NT2/D1 (cell line): ENCODE measurements around the gene SCD5.

Source experiments
- DNase-seq: peaks from one replicate; pipeline ENCODE4 v3.0.0-alpha.2; 2011; ENCODE audit warnings: low read depth, low spot score
- H3K27me3 ChIP-seq: 2 replicates; pipeline ENCODE4 v1.6.0; 2011; ENCODE audit warnings: mild to moderate bottlenecking; ENCODE audit not compliant: insufficient read length, insufficient read depth
- H3K36me3 ChIP-seq: 2 replicates; pipeline ENCODE4 v1.6.1; 2011; ENCODE audit warnings: mild to moderate bottlenecking, low read length, mixed read lengths; ENCODE audit not compliant: insufficient read depth, insufficient read length
- H3K4me1 ChIP-seq: 2 replicates; pipeline ENCODE4 v1.5.1; 2011; ENCODE audit not compliant: insufficient read depth, insufficient read length
- H3K4me3 ChIP-seq: 2 replicates; pipeline ENCODE4 v1.5.1; 2011; ENCODE audit warnings: low read depth; ENCODE audit not compliant: insufficient read length
- H3K9ac ChIP-seq: 2 replicates; pipeline ENCODE4 v1.6.0; 2011; ENCODE audit warnings: low read depth; ENCODE audit not compliant: insufficient read length
- H3K9me3 ChIP-seq: 2 replicates; pipeline ENCODE4 v1.5.1; 2011; ENCODE audit warnings: mild to moderate bottlenecking, low read length; ENCODE audit not compliant: insufficient read depth
- SUZ12 ChIP-seq: IDR thresholded peaks from 2 replicates; pipeline ENCODE4 v1.6.1; 2011; ENCODE audit not compliant: insufficient read length, insufficient read depth; ENCODE audit errors: extremely low read depth
- YY1 ChIP-seq: IDR thresholded peaks from 2 replicates; pipeline ENCODE4 v1.6.1; 2011; ENCODE audit not compliant: insufficient read length, insufficient read depth
- ZNF274 ChIP-seq: IDR thresholded peaks from 2 replicates; pipeline ENCODE4 v1.6.1; 2011; ENCODE audit warnings: mild to moderate bottlenecking, low read depth, low read length

The SCD5 gene

DNA sequence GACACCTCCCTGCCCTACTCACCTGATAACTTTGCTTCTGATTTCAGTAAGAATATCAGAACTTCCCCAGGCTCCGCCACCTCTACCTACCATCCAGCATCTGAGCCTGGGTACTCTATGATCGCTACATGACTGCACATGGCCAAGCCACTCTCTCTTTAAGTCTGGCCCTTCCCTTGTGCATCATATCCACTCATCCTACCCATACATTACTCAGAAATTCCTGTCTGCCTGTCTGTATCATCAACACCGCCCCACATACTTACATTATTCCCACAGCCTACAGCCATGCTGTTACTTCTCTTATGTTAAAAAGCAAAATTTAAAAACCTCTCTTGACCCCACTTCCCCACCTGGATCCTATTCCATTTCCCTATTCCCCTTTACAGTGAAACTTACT is 84.7 kb downstream of the SCD5 start:
- H3K4me1 ChIP-seq = peaks cover 3% of the 10 kb centered on the region
- H3K36me3 ChIP-seq = no peaks in the 10 kb centered on the region
- H3K9ac ChIP-seq = no peak overlapping the region
- TF ChIP-seq ZNF274 = no peak
- TF ChIP-seq SUZ12 = no peak
- no peak for DNase-seq
- H3K9me3 ChIP-seq = no peaks in the 10 kb centered on the region
- no peaks in the 10 kb centered on the region for H3K27me3 ChIP-seq
- no peak overlapping the region for H3K4me3 ChIP-seq

GRCh38 chr4:82712561-82712960 is 86.0 kb downstream of the SCD5 start:
- no peak overlapping the region for H3K9ac ChIP-seq
- H3K27me3 ChIP-seq = no peaks in the 10 kb centered on the region
- no peak for TF ChIP-seq SUZ12
- no peak for TF ChIP-seq ZNF274
- TF ChIP-seq YY1 = no peak
- H3K9me3 ChIP-seq = no peaks in the 10 kb centered on the region
- H3K4me1 ChIP-seq = peaks cover 3% of the 10 kb centered on the region
- DNase-seq = no peak
- H3K36me3 ChIP-seq = no peaks in the 10 kb centered on the region
- H3K4me3 ChIP-seq = no peak overlapping the region

- Histone ChIP-seq H3K27me3 (no peaks in the 10 kb centered on the region), H3K9ac (no peak overlapping the region), H3K4me1 (peaks cover 3% of the 10 kb centered on the region), H3K4me3 (no peak overlapping the region), H3K9me3 (no peaks in the 10 kb centered on the region), H3K36me3 (no peaks in the 10 kb centered on the region)
- DNase-seq = no peak
- TF ChIP-seq ZNF274 = no peak
- TF ChIP-seq SUZ12 = no peak
Measured at GRCh38 chr4:82711158-82711785, 87.3 kb downstream of the SCD5 start.

DNA sequence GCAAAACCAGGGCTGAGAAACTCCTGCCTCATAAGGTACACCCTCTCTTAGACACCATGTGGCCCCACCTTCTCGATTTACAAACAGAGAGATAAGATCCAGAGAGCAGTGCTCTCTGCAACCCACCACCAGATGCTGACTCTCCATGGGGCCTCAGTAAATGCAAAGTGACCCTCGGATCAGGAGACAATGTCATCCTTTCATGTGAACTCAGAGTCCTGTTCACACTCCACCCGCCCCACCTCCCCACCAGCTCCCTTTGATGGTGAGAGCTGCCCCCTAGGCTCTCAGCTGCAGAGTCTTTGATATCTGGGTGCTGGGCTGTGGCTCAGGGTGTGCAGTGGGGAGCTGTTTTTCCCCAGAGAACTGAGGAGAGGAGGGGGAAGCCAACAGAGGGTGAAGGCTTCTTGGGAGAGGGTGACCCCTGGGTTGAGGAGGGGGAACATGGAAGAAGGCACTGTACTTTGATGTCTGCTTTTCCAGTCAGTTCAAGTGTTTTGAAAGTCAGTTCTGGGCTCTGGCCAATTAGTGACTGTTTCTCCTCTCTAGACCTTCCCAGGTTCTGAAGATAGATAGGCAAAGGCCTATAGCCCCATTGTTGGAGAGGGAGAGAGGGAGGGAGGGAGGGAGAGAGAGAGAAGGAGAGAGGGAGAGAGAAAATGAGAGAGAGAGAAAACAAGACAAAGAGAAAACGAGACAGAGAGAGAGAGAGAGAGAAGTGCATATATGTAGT is 88.2 kb downstream of the SCD5 start:
- Histone ChIP-seq H3K4me1 (peaks cover 3% of the 10 kb centered on the region), H3K4me3 (no peak overlapping the region), H3K36me3 (no peaks in the 10 kb centered on the region), H3K9ac (no peak overlapping the region), H3K27me3 (no peaks in the 10 kb centered on the region), H3K9me3 (no peaks in the 10 kb centered on the region)
- TF ChIP-seq SUZ12 = no peak
- peak; percentile 23 for DNase-seq

DNA sequence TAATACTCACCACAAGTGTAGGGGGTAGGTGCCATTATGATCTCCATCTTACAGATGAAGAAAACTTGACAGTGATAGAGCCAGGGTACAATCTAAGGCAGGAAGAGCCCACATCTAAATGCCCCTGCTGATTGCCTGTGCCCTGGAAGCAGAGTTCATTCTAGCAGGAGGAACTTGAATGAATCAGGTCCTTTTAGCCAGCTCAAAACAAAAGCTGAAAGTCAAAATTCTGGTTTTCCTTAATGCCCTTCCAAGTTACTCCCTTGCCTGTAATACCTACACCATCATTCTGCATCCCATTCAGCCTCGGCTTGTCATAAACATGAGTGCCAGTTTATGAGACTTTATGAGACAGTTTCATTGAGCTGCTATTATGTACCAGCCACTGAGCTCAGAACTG is 89.6 kb downstream of the SCD5 start:
- Histone ChIP-seq H3K9me3 (no peaks in the 10 kb centered on the region), H3K27me3 (no peaks in the 10 kb centered on the region), H3K9ac (no peak overlapping the region), H3K4me3 (no peak overlapping the region), H3K36me3 (no peaks in the 10 kb centered on the region), H3K4me1 (peaks cover 5% of the 10 kb centered on the region)
- TF ChIP-seq YY1 (no peak), SUZ12 (no peak), ZNF274 (no peak)
- DNase-seq = no peak

DNA sequence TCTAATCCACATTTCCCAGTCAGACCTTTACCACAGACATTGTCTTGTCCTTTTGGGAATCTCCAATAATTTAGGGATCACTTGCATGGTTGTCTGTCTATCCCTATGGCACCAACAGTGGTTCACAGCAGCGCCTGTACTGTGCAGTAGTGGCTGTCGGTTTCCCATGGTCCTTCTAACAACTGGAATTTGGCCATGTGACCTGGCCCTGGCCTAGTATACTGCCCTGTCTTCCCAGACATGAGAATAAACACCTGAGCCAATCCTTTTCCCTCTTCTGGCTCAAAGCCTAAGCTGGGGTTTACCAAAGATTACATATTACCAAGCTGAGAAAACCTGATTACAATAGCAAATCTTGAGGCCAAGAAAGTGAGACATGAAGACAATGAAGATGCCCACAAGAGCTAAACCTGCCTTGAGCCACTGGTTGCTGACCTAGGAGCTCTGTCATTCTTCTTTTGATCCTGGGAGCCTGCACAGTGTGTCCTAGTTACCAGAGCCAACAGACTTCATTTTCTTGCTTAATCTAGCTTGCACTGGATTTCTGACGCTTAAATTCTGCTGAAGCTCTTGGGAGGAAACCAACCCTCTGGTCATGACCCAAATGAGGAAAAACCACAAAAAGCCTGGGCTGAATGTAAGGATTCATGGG is 92.1 kb downstream of the SCD5 start:
- DNase-seq = no peak
- Histone ChIP-seq H3K4me1 (peaks cover 5% of the 10 kb centered on the region), H3K4me3 (no peak overlapping the region), H3K27me3 (no peaks in the 10 kb centered on the region), H3K9ac (no peak overlapping the region), H3K36me3 (no peaks in the 10 kb centered on the region), H3K9me3 (no peaks in the 10 kb centered on the region)
- TF ChIP-seq ZNF274 (no peak), SUZ12 (no peak), YY1 (no peak)

DNA sequence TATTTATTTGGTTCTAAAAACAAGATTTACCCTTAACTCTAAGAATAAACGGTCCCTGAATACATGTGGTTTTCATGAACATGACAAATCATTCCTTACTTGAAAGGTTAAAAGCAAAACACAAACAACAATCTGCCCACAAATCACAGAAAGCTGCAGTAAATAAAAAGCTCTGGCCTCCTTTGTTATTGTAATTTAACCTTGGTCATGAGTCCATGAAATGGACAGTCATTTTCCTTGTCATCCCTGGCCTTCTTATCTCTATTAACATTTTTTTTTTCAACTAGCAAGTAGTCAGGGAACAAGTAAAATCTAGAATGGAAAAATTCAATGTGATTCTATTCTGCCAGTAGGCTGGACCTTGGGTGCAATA is 92.7 kb downstream of the SCD5 start:
- Histone ChIP-seq H3K27me3 (no peaks in the 10 kb centered on the region), H3K9ac (no peak overlapping the region), H3K9me3 (no peaks in the 10 kb centered on the region), H3K36me3 (no peaks in the 10 kb centered on the region), H3K4me1 (peaks cover 5% of the 10 kb centered on the region), H3K4me3 (no peak overlapping the region)
- DNase-seq = no peak
- TF ChIP-seq YY1 = no peak
- TF ChIP-seq ZNF274 = no peak
- TF ChIP-seq SUZ12 = no peak
